Tibial artery (tissue), 4 donors: ENCODE measurements around the gene PLA2G4D.
A peak's percentile ranks its signal among the peaks of the same experiment; 100 is the strongest.

Experiments
- DNase-seq, 2 donors: peaks; one replicate each; pipeline ENCODE4 v3.0.0-alpha.2; 2019
- H3K27ac ChIP-seq, 2 donors: fragments of 200-600 bp; sonication (generic) in 1 of 2; 1 replicate in 1 of 2; 2 replicates in 1 of 2; pipeline ENCODE4 v1.5.1; 2018 to 2019; ENCODE audit warnings: mild to moderate bottlenecking in 1 of 2
- H3K27me3 ChIP-seq, 2 donors: fragments of 200-600 bp; sonication (generic) in 1 of 2; one replicate each; pipeline versions ENCODE4 v1.5.1 to v1.6.0; 2016 to 2019
- H3K36me3 ChIP-seq, 3 donors: fragments of 200-600 bp; sonication (generic) in 2 of 3; one replicate each; pipeline ENCODE4 v1.5.1; 2016 to 2019; ENCODE audit warnings: mild to moderate bottlenecking in 2 of 3
- H3K4me1 ChIP-seq, 4 donors: fragments of 200-600 bp; sonication (generic) in 2 of 4; 1 replicate in 3 of 4; 2 replicates in 1 of 4; pipeline ENCODE4 v1.5.1; 2016 to 2019
- H3K4me3 ChIP-seq, 2 donors: fragments of 200-600 bp; sonication (generic) in 1 of 2; 1 replicate in 1 of 2; 2 replicates in 1 of 2; pipeline ENCODE4 v1.5.1; 2018 to 2019; ENCODE audit warnings: mild to moderate bottlenecking in 2 of 2
- H3K9me3 ChIP-seq, 3 donors: fragments of 200-600 bp; sonication (generic) in 1 of 3; one replicate each; pipeline ENCODE4 v1.5.1; 2016 to 2019
- CTCF ChIP-seq, 2 experiments: fragments of 200-600 bp in 1 of 2; fragments of 450-650 bp in 1 of 2; IDR thresholded peaks; one replicate each; pipeline ENCODE4 v1.5.1; 2017 to 2019; ENCODE audit warnings: antibody characterized with exemption in 2 of 2, mild to moderate bottlenecking in 1 of 2, moderate library complexity in 1 of 2
- intact Hi-C: fragments of 100-400 bp; cut with DNase I; formaldehyde crosslinking; loops from one replicate; pipeline ENCODE4 v1.15.0; 2023; ENCODE audit warnings: low total_unique reads

The PLA2G4D gene

GRCh38 chr15:42087460-42087859 lies 6.9 kb downstream of the PLA2G4D start:
- DNase-seq = no peak
- H3K36me3 ChIP-seq = no peaks in the 10 kb centered on the region
- peaks cover 0 to 49% of the 10 kb centered on the region in 2 donors for H3K27me3 ChIP-seq
- no peak overlapping the region for H3K4me3 ChIP-seq
- no peak overlapping the region for H3K27ac ChIP-seq
- no peaks in the 10 kb centered on the region for H3K9me3 ChIP-seq
- intact Hi-C loops = no loop called here
- peaks cover 0 to 4% (median 0%) of the 10 kb centered on the region in 4 donors for H3K4me1 ChIP-seq
- TF ChIP-seq CTCF (IDR thresholded peaks at IDR 0.05) = no peak

GRCh38 chr15:42085721-42086120 lies 8.6 kb downstream of the PLA2G4D start:
- H3K27ac ChIP-seq = no peak overlapping the region
- no peaks in the 10 kb centered on the region for H3K9me3 ChIP-seq
- H3K4me1 ChIP-seq = peaks cover 0 to 4% (median 0%) of the 10 kb centered on the region in 4 donors
- no peaks in the 10 kb centered on the region for H3K36me3 ChIP-seq
- no peak overlapping the region for H3K4me3 ChIP-seq
- no peak for TF ChIP-seq CTCF (IDR thresholded peaks at IDR 0.05)
- DNase-seq = no peak
- intact Hi-C loops = loop anchor here (2.0 kb wide), 1 partner anchor 95 kb away; no protein-coding TSS in a partner anchor
- peaks cover 0 to 62% of the 10 kb centered on the region in 2 donors for H3K27me3 ChIP-seq

- DNase-seq = peak in 1 of 2 donors; percentile 52
- intact Hi-C loops = loop anchor here (2.0 kb wide), 1 partner anchor 94 kb away; no protein-coding TSS in a partner anchor
- Histone ChIP-seq H3K27ac (no peak overlapping the region), H3K27me3 (peaks cover 0 to 65% of the 10 kb centered on the region in 2 donors), H3K9me3 (no peaks in the 10 kb centered on the region), H3K4me1 (peaks cover 0 to 4% (median 0%) of the 10 kb centered on the region in 4 donors), H3K36me3 (no peaks in the 10 kb centered on the region), H3K4me3 (no peak overlapping the region)
- TF ChIP-seq CTCF (IDR thresholded peaks at IDR 0.05) = no peak
Observed at GRCh38 chr15:42085236-42085605, 9.1 kb downstream of the PLA2G4D start.

GRCh38 chr15:42084465-42085235 lies 9.7 kb downstream of the PLA2G4D start:
- Histone ChIP-seq H3K36me3 (no peaks in the 10 kb centered on the region), H3K27ac (no peak overlapping the region), H3K27me3 (peaks cover 0 to 65% of the 10 kb centered on the region in 2 donors), H3K9me3 (no peaks in the 10 kb centered on the region), H3K4me1 (peaks cover 0 to 4% (median 0%) of the 10 kb centered on the region in 4 donors), H3K4me3 (no peak overlapping the region)
- DNase-seq = peak in 1 of 2 donors; percentile 71
- peak; percentile 83 to 93 for TF ChIP-seq CTCF (IDR thresholded peaks at IDR 0.05)
- intact Hi-C loops = loop anchor here (2.0 kb wide), 1 partner anchor 94 kb away; no protein-coding TSS in a partner anchor

GRCh38 chr15:42083916-42084315 lies 10.4 kb downstream of the PLA2G4D start:
- peaks cover 0 to 62% of the 10 kb centered on the region in 2 donors for H3K27me3 ChIP-seq
- no peaks in the 10 kb centered on the region for H3K36me3 ChIP-seq
- H3K4me3 ChIP-seq = no peak overlapping the region
- no peaks in the 10 kb centered on the region for H3K9me3 ChIP-seq
- no peak for TF ChIP-seq CTCF (IDR thresholded peaks at IDR 0.05)
- intact Hi-C loops = loop anchor here (2.0 kb wide), 1 partner anchor 93 kb away; no protein-coding TSS in a partner anchor
- DNase-seq = no peak
- peaks cover 0 to 4% (median 0%) of the 10 kb centered on the region in 4 donors for H3K4me1 ChIP-seq
- H3K27ac ChIP-seq = no peak overlapping the region
